LoVo (cell line): ENCODE measurements around the gene SHF.
"Not testable (repeated sequence)": the region's sequence is repeated elsewhere in the genome, so short reads cannot be mapped to it uniquely, and the experiment has no call there.

ENCODE experiments used
- DNase-seq: peaks from one replicate; pipeline ENCODE4 v3.0.0-alpha.2; 2016; ENCODE audit warnings: low spot score

The SHF gene

GRCh38 chr15:45187894-45188830, at the start of gene SHF:
SHF (minus strand) TSS chr15:45187966; CDS start chr15:45187951, 15 bp downstream.
- peak; percentile 75 for DNase-seq

- not testable (repeated sequence) for DNase-seq
Measured at GRCh38 chr15:45236806-45237205, 49.0 kb upstream of the SHF start.

- DNase-seq: no peak
Measured at GRCh38 chr15:45234562-45235235, 46.9 kb upstream of the SHF start.

GRCh38 chr15:45231864-45232562, 44.2 kb upstream of the SHF start:
- DNase-seq: no peak

GRCh38 chr15:45231132-45231531, 43.4 kb upstream of the SHF start:
- no peak for DNase-seq

- DNase-seq: no peak
Measured at GRCh38 chr15:45230245-45230965, 42.6 kb upstream of the SHF start.

GRCh38 chr15:45228931-45229330, 41.2 kb upstream of the SHF start:
- DNase-seq: no peak

- no peak for DNase-seq
Measured at GRCh38 chr15:45225506-45226273, 37.9 kb upstream of the SHF start.

GRCh38 chr15:45224621-45225217, 37.0 kb upstream of the SHF start:
- no peak for DNase-seq

- no peak for DNase-seq
Measured at GRCh38 chr15:45221967-45222366, 34.2 kb upstream of the SHF start.

GRCh38 chr15:45221053-45221599, 33.4 kb upstream of the SHF start:
- no peak for DNase-seq

GRCh38 chr15:45212493-45212892, 24.7 kb upstream of the SHF start:
- no peak for DNase-seq

GRCh38 chr15:45205192-45205591, 17.4 kb upstream of the SHF start:
- peak; percentile 82 for DNase-seq

GRCh38 chr15:45203182-45203581, 15.4 kb upstream of the SHF start:
- DNase-seq: no peak

- no peak for DNase-seq
Measured at GRCh38 chr15:45201869-45202268, 14.1 kb upstream of the SHF start.

- no peak for DNase-seq
Measured at GRCh38 chr15:45201557-45201859, 13.7 kb upstream of the SHF start.

- peak; percentile 89 for DNase-seq
Measured at GRCh38 chr15:45200799-45201556, 13.2 kb upstream of the SHF start.

- peak; percentile 94 for DNase-seq
Measured at GRCh38 chr15:45200001-45200798, 12.4 kb upstream of the SHF start.
